GM19324 (cell line): ENCODE data around the gene PELO.
"Not testable (repeated sequence)": the region's sequence is repeated elsewhere in the genome, so short reads cannot be mapped to it uniquely, and the experiment has no call there.

Experiments
- ATAC-seq: cut with Tn5 transposase; IDR thresholded peaks from one replicate; pipeline ENCODE4 v1.9.1; 2021; ENCODE audit warnings: mild to moderate bottlenecking, moderate library complexity; ENCODE audit not compliant: unreplicated experiment, low FRiP score

PELO gene, protein sequence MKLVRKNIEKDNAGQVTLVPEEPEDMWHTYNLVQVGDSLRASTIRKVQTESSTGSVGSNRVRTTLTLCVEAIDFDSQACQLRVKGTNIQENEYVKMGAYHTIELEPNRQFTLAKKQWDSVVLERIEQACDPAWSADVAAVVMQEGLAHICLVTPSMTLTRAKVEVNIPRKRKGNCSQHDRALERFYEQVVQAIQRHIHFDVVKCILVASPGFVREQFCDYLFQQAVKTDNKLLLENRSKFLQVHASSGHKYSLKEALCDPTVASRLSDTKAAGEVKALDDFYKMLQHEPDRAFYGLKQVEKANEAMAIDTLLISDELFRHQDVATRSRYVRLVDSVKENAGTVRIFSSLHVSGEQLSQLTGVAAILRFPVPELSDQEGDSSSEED

DNA sequence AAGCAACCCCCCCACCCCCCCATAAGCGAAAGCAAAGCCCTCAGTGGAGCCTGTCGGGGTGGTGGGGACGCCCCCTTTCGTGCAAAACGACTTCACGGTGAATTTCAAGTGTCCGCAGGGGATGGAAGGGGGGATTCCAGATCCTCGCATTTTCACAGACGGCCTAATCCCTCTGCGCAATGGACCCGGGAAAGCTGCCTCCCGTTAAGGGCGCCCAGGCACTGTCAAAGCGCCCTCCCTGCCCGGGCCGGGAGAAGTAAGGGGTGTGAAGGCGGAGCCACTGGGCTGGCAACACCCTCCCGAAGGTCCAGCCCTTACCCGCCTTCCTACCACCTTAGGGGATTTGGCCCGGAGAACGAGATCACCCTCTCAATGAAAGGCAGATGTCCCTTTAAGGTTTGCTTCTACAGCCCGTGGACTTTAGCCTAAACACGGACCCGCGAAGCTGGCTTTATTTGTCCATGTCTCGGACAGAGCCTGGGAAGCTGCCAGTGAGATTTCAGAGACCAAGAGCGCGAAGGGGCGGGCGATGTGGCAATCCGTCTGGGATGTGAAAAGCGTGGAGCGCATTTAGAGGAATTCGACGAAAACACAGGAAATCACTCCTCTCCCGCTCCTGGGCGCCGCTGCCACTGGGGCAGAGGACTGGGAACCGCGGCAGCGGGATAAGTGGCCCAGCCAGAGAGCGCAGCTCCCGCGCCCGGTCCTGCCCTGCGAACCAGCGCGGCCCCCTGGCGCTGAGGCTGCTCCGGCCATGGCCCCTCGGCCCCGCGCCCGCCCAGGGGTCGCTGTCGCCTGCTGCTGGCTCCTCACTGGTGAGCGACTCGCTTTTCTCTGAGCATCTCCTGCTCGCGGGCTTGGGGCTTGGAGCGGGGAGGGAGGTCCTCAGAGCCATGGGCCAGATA lies at the start of gene PELO, which contains the start of gene ITGA1:
PELO (plus strand) TSS at position 317 of the 905 bp plus-strand sequence. CDS start 12,479 bp downstream, outside the sequence.
ITGA1 (plus strand) TSS at position 317 of the 905 bp plus-strand sequence; CDS start at position 755, 438 bp downstream.
- peak; percentile 91 for ATAC-seq

DNA sequence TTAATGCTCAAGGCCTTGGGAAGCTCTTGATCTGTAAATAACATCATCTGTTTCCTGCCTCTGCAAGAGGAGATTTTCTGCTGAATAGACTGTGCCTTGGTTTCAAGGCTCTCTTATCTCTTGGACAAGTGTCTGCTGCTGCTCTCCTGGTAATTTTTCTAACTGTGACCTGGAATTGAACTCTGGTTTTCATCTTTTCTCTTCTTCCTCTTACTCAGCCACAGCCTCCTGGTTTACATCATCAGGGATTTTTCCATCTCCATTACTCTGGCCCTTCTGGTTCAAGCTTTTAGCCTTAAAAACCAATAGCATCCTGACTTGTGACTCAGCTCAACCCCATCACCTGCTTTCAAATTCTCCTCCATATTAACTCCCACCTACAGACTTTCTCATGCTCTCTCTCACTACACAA lies 49.6 kb upstream of the PELO start:
- no peak for ATAC-seq

DNA sequence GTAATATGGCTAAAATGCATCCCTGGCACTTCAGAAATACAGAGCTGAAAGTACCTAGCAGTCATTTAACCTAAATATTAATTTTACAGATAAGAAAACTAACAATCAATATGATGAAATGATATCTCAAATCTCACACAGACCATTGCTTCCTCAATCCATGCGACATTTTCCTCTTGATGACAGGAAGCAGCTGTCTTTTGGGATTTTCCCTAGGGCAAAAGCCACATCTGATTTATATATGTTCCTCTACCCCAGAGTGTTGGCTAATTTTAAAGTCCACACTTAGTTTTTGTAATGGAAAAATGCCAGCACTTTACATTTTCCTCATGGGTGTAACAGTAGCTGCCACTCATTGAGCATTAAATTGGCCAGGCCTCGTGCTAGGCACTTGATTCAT lies 47.7 kb upstream of the PELO start:
- ATAC-seq: no peak

DNA sequence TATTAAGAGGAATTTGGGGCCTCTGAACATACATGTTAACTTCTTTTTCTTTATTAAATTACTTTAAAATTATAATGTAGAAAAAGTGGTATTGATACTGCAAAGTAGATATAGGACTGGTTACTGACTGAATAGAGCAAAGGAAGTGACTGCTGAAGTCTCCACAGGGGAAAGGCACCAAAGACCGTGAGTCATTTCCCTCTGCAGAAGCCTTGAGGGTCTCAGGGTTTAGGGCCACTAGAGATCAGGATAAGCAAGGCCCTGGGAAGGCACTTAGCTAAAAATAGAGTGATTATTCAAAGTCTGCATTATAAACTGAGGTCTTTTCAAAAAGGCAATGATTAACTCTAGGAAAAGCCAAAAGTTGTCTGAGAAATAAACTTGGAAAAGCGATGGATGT lies 44.7 kb upstream of the PELO start:
- ATAC-seq: no peak

DNA sequence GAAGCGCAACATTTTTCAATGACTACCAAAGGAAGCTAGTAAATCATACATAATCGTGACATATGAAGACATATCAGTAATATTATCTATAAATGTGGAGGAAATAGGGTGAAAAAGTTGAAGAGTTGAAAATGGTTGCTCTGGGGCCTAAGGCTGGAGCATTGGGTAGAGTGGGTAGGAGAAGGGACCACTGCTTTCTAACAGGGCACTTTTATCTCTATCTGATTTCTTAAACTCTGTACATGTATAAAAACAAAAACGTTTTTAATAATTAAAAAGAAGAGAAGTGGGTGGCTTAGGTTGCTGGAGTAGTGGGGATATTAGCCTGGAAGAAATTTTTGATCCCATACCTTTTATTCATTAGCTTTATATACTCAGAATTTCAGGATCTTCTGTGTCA lies 44.2 kb upstream of the PELO start:
- no peak for ATAC-seq

DNA sequence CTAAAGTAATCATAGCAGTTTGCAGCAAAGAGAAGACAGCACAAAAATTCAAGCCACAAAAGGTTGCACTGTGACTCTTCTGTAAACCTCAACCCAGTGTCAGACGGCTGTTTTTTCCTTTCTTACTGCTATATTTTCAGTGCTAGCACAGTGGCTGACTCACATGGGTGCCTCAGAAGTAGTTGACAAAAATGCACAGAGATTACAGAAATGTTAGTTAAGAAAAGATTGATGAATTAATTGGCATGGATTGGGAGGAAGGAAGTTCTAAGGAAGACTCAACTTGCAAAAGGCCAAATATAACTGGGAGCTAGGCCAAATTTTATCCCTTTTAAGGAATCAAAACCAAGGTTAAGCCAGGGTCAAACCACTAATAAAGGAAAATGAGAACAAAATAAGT lies 43.7 kb upstream of the PELO start:
- no peak for ATAC-seq

DNA sequence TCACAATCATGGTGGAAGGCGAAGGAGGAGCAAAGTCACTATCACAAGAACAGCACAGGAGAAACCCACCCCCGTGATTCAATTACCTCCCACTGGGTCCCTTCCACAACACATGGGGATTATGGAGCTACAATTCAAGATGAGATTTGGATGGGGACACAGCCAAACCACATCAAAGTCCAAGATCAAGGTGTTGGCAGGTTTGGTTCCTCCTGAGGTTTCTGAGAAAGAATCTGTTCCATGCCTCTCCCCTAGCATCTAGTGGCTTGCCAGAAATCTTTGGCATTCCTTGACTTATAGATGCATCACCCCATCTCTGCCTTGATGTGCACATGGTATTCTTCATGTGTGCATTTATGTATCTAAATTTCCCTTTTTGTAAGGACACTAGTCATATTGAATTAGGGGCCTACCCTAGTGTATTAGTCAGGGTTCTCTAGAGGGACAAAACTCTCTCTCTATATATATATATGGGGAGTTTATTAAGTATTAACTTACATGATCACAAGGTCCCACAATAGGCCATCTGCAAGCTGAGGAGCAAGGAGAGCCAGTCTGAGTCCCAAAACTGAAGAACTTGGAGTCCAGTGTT lies 42.8 kb upstream of the PELO start:
- ATAC-seq: not testable (repeated sequence)

DNA sequence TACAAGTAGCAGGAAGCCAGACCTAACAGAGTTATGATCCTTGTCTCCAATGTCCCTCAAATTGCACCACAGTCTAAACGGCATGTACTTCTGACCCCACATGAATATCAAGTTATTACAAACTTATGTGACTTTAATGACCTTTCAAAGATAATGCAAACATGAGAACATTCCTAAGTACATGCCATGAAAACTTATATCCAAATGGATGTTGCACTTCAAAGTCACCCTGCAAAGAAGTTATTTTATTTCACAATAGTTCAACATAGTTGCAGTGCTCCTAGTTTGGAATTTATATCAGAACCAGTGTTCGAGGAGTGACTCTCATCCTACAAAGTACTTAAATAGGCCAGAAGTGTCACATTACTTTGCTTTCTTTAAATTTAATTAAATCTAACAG lies 41.2 kb upstream of the PELO start:
- ATAC-seq: no peak

DNA sequence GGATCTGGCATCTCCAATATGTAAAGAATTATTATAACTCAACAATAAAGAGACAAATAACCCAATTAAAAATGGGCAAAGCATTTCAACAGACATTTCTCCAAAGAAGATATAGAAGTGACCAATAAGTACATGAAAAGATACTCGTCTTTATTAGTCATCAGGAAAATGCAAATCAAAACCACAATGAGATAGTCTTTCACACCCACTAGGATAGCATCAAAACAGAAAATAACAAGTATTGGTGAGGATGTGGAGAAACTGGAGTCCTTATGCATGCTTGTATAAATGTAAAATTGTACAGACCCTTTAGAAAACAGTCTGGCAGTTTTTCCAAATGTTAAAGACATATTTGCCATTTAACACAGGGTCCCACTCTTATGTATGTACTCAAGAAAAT lies 39.1 kb upstream of the PELO start:
- ATAC-seq: no peak

DNA sequence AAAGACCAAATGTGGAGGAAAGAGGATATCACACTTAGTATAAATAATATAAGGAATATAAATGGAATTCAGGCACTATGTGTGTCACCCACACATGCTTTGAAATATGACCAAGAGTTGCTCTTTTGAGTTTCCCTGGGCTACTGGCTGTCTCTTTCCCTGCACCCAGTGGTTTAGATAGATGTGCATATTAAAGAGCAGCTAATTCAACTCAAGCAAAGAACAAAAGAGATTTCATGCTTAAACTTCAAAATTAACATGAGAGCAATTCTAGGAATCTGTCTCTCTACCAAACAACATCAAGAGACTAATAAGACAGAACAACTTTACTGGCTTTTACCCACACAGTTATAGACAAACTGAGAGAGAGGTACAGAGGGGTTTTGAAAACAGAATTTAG lies 38.0 kb upstream of the PELO start:
- no peak for ATAC-seq

DNA sequence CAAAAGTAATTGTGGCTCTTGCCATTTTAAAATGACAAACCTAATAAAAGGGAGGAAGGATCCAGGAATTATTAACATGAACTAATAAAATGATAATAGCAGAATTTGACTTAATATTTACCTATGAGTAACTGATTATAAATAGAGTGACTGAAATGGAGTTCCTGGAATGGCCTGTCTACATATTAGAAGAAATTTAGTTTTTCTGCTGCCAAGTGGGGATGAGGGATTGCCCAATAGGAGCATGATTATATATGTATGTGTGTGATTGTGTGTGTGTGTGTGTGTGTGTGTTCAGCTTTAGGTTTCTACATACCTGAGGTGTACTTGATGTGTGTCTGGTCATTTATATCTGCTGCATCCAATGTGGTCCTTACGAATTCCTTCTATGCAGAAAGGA lies 36.6 kb upstream of the PELO start:
- ATAC-seq: no peak

DNA sequence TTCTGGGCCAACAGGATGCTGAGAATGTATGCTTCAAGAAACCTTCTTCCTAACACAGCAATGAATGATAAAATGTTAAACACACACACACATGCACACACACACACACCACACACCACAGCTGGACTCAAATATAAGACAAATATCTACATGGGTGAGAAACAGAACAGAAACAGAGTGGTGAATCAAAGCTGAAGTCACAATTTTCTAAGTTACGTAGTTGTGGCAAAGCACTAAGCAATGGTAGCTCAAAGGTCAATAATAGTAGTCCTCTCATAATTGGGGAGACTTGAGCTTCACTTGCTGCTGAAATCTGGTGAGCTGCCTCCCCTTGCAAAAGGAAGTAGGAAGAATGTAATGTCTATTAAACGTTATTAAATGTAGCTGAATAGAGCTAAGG lies 33.7 kb upstream of the PELO start:
- ATAC-seq: no peak

DNA sequence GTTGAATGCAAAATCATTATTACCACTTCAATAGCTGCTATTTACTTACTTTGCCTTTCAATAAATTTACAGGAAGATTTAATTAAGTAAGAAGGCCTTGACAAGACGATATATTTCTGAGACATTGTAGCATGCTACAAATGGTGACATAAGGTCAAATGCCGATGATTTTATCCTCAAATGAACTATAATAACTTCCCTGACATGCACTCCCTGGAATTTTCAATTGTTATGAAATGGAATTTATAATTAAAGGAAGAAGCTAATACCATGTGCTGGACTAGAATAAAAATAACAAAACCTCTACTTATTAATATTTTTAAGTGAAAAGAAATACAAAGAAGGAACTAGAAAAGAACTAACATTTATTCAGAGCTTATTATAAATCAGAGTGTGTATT lies 30.2 kb upstream of the PELO start:
- no peak for ATAC-seq

DNA sequence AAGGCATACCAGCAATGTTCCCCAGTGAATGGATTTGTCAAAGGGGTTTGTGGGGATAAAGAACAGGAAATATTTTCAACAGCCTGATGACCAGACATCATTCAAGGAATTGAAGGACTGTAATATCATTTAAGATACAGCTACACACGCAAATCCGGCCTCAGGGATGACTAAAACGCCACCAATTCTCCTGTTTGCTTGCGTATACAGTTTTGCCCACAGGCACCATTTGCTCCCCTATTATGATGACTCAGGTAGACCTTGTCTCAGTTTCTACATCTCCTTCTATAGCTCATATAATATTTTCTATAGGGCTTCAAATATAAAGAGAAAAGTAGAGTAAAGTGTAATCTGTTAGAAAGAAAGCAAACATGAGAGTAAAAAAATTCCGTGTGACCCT lies 29.7 kb upstream of the PELO start:
- ATAC-seq: no peak

DNA sequence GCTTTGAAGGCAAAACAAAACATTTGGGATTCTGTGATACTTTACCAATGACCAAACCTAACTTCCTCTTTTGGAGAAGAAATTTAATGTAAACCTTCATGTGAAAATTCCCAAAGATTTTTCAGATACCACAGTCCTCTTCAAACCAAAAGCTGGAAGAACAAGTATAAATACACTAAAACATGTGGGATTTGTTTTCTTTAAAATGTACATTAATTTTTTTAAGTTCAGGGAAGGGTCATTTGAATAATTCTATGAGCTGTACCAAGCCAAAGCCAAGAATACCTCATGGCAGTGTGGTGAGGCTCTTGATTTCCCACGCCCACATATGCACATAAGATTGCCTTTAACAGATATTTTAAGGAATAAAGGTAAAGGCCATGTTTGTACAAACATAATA lies 28.4 kb upstream of the PELO start:
- ATAC-seq: no peak

DNA sequence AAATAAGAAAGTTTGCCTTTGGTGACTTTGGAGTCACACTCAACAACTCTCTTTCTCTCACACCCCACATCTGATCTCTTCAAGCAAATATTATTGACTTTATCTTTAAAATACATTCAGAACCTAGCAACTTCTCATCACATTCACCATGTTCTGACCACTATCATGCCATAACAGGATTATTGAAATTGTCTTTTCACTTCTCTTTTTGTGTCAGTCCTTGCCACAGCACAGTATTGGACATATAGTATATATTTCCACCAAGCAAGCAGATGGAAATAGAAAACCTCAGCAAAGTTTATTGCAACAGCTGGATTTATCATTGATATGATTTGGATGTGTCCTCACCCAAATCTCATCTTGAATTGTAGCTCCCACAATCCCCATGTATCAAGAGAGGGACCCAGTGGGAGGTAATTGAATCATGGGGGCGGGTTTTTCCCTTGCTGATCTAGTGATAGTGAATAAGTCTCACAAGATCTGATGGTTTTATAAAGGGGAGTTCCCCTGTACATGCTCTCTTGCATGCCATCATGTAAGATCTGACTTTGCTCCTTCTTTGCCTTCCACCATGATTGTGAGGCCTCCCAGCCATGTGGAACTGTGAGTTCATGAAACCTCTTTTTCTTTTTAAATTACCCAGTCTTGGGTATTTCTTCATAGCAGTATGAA lies 26.9 kb upstream of the PELO start:
- ATAC-seq: no peak

DNA sequence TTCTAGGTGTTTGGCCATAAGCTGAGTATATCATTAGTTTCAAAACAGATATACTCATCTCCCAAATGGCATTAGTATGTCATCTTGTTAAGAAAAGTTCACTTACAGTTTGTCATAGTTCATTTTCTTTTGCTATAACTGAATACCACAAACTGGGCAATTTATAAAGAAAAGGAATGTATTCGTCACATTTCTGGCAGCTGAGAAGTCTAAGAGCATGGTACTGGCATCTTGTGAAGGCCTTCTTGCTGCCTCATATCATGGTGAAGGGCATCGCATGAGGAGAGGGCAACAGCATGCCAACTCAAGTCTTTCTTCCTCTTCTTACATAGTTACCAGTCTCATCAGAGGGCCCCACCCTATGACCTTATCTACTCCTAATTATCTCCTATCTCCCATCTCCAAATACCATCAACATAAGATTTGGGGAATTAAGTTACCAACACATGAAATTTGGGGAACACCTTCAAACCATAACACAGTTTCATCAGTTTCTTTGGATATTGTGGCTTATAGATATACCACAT lies 20.4 kb upstream of the PELO start:
- ATAC-seq: no peak

DNA sequence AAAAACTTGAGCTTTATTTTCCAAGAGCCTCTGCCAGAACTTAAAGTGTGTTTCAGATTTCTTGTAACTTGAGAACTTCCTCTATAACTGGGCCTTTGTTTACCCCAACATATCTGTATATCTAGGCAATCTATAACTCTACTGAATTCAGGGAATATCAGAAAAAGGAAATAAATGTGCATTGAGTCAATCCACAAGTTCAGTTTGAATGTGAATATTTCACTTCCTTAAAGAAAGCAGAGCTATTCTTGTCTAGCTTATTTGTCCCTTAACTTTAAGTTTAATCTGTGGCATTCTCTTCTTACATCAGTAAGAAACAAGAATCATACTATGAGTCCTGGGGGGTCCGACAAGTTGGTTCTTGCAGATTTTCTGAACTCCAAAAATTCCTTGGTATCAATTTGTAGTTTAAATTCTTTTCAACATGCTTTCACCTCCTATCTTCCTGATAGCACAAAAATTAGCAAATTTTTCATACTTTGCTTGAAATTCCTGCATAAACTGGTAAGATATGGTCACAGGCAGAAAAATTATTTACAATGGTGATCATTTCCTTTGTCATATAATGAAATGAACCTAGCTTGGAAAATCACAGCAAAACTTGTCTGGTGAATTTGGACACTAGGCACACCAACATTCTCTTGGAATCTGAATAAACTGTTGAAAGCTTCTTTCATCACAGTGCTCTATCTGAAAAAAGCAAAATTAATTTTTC lies 19.8 kb upstream of the PELO start:
- ATAC-seq: no peak

DNA sequence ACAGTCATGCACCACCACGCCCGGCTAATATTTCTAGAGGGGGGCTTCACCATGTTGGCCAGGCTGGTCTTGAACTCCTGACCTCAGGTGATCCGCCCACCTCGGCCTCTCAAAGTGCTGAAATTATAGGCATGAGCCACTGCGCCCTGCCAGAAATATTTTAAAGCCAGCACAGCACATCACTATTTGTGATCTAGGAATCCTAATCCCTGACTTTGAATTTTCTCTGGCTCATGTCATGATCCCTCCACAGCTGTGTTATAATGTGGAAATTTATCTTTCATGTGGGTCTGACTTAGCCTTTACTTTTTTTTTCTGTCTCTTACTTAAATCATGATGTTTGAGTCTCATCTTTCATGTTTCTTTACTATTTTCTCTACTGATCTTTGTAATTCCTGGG lies 18.7 kb upstream of the PELO start:
- ATAC-seq: no peak
